ENCODE results near the gene PRPH.
"Not testable (repeated sequence)": the region's sequence is repeated elsewhere in the genome, so short reads cannot be mapped to it uniquely, and the experiment has no call there.

PRPH gene

GRCh38 chr12:49276304-49277290 lies 18.4 kb upstream of the PRPH start:
- DNase-seq = peak; percentile 39 to 74

DNA sequence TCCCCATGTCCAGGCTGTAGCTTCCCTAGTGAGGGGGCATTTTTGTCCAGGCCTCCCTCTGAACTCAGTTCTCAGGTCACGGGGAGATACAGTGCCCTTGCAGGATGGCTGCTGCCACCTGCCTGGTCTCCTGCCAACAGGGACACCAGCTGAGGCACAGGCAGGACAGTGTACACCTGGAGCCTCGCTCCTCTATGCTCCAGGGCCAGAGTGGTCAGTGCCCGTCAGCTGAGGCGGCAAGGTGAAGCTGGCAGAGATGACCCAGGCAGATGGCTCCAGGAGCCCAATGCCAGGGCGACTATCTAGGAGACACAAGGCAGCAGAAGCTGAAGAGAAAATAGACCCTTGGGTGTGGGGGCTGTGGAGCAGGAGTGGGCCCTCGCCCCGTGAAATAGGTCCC lies 17.5 kb upstream of the PRPH start:
- no peak for DNase-seq

- peak; percentile 64 to 89 for DNase-seq
Observed at GRCh38 chr12:49279706-49280159, 15.2 kb upstream of the PRPH start.

- not testable (repeated sequence) for DNase-seq
Observed at GRCh38 chr12:49280545-49280944, 14.4 kb upstream of the PRPH start.

DNA sequence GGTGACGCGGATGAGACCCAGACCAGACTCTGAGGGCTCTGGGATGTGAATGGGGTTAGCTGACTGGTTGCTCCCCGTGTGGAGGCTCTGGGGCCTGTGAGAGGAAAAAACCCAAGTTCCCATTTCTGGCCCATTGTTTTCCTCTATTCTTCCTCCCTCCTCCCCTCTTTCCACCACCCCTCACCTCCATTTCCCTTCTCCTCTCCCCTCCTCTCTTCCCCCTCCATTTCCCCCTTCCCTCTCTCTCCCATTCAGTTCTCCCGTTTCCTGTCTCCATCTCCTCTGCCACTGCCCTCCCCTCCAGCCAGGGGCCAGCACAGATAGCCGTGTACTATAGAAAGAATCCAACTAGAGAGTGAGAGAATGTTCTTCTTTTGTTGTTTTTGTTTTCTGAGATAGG lies 12.6 kb upstream of the PRPH start:
- no peak for DNase-seq

DNA sequence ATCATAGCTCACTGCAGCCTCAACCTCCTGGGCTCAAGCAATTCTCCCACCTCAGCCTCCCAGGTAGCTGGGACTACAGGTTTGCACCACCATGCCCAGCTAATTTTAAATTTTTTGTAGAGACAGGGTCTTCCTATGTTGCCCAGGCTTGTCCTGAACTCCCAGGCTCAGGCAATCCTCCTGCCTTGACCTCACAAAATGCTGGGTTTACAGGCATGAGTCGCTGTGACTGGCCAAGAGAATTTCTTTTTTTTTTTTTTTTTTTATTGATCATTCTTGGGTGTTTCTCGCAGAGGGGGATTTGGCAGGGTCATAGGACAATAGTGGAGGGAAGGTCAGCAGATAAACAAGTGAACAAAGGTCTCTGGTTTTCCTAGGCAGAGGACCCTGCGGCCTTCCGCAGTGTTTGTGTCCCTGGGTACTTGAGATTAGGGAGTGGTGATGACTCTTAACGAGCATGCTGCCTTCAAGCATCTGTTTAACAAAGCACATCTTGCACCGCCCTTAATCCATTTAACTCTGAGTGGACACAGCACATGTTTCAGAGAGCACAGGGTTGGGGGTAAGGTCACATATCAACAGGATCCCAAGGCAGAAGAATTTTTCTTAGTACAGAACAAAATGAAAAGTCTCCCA lies 12.1 kb upstream of the PRPH start:
- not testable (repeated sequence) for DNase-seq

DNA sequence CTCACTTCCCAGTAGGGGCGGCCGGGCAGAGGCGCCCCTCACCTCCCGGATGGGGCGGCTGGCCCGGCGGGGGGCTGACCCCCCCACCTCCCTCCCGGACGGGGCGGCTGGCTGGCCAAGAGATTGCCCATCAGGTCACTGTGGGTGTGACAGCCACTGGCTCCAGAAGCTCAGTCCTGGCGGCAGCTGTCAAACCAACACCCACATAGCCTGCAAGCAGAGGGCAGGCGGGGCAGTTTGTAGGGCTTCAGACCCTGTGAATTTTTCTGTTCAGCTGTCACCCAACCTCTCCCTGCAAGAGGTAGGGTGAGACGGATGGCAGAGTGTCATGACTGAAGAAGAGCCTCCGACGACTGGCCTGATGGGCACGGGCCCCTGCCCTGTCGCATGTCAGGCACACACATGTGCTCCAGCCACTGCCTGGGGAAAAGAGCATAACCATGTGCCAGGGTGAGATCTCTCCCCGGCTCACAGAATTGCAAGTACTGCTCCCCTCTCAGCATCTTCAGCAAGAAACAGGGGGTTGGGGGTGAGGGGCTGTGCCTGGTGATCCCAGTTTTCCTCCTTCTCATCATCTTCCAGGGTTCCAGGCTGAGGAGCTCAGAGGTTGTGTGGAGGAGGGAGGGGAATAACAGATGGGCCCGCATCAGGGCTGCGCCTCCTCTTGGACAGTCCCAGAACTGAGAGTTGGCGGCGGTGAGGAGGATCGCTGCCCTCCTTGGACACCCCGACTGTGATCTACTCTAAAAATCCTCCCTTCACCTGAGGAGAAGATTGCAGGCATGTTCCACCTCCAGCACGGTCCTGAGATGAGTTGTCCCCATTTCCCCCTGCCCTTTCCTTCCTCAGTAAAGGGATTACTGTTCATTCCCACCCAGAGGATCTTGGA lies 11.2 kb upstream of the PRPH start:
- peak in 1 of 2 experiments; percentile 60 for DNase-seq

GRCh38 chr12:49284672-49285071 lies 10.3 kb upstream of the PRPH start:
- no peak for DNase-seq

- DNase-seq = no peak
Observed at GRCh38 chr12:49287876-49288275, 7.1 kb upstream of the PRPH start.

- DNase-seq = peak in 1 of 2 experiments; percentile 48
Observed at GRCh38 chr12:49288412-49288853, 6.5 kb upstream of the PRPH start.

GRCh38 chr12:49288922-49289555 lies 5.9 kb upstream of the PRPH start:
- DNase-seq = no peak

GRCh38 chr12:49292729-49293055 lies 2.3 kb upstream of the PRPH start:
- peak; percentile 70 to 80 for DNase-seq

DNA sequence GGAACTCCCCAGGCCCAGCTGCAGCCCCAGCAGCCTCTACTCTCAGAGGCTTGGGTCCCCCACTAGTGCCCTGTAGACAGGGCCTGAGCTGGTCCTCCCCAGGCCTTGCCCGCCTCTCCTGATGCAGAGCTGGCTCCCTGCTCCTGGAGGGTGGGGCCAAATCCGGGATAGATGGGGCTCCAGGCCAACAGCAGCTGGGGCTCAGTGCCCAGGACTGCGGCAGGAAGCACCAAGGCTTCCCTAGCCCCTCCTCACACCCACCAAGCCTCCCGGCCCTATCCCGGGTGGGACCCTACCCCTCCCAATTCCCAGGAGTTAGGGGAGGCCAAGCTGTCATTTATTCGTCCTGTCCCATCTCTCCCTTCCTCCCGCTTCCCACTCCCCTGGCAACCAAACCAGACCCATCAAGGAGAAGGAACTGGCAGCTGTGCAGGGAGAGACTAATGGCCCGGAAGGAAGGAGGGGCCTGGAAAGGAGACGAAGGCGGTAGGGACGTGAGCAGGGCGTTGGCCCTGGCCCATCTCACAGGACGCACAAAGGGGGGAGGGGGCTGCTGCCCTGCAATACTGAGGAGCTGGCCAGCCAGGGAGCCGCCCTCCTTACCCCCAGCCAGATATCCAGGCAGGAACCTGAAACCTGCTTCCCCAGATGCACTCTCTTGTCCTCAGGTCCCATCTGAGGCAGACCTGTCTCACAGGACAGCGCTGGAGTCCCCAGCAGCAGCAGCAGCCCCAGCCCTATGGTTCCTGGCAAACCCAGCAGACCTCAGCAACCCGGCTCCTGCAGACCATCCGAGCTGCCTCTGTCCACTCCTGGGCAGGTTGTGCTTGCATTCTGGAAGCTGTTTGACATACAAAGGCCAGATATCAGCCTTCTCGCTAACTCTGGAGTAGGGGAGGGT lies 1.6 kb upstream of the PRPH start:
- peak; percentile 70 to 80 for DNase-seq

- peak; percentile 64 to 75 for DNase-seq
Observed at GRCh38 chr12:49294086-49294803, 702 bp upstream of the PRPH start.

DNA sequence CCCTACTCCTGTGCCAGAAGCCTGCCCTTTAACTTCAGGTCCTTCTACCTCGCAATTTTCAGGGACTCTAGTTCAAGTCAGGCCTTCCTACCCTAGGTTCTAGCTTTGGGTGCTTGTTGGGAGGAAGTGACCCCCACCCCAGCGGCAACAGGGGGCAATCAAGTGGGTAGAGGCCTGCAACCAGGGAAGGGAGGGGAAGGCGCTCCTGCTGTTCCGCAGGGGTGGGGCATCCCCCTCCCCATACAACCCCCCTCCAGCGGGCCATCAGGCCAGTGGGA lies 204 bp upstream of the PRPH start:
- DNase-seq = peak in 1 of 2 experiments; percentile 28

DNA sequence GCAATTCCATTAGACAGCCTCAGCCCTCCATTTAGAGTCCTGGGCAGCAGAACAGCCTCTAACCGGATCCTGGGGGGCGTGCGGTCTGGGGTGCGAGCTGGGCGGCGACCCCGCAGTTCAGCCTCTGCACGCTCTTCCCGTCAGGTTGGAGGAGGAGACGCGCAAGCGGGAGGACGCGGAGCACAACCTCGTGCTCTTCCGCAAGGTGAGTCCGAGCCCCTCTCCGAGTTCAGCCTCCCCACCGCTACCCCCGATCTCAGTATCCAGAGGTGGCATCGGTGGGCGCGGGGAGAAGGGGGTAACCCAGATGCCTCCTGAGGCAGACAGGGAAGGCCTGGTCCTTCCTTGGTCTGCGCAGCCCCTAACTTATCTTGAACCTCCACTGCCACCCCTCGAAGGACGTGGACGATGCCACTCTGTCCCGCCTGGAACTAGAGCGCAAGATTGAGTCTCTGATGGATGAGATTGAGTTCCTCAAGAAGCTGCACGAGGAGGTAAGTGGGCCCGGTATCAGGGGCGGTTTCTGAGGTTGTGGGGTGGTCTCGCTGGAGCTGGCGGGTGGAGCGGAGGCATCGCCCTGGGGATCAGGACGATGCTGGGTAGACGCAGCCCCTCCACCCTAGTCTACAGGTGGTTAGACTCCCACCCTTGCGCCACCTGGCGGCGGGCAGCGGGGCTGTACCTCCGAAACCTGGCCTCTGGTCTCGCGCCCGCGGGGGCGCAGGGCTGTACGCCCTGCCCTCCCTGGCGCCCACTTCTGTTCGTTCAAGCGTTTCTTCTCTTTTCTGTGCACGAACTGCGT lies 1.3 kb downstream of the PRPH start:
- DNase-seq = peak in 1 of 2 experiments; percentile 41

GRCh38 chr12:49296836-49297694 lies 2.1 kb downstream of the PRPH start:
- peak in 1 of 2 experiments; percentile 39 for DNase-seq

DNA sequence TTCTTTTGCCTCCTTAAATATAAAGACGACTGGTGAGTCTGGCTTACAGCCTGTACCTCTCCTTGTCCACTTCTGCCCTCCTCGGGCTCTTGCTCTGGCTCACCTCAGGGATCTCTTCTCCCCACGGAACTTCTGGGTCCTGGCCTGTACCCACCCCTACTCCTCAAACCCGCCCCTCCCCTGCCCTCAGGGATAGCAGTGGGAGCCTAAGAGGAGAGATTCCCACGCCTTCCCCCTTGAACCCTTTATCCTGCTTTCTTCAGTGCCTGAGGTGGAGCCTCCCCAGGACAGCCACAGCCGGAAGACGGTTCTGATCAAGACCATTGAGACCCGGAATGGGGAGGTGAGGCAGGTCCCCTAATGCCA lies 2.7 kb downstream of the PRPH start:
- DNase-seq = no peak

DNA sequence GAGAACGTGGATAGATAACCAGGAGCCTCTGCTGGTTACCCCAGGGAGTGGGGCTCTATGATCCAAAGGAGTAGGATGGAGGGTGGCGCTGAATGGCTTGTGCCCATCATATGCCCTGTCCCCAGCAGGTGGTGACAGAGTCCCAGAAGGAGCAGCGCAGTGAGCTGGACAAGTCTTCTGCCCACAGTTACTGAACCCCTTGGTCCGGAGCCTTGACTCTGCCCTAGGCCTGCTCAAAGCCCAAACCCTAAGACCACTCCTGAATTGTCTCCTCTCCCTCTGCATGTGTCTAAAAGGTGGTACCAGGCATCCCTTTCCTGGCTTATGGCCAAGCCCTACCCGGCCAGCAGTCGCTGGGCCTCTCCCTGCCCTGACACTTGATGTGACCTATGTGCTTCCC lies 3.2 kb downstream of the PRPH start:
- DNase-seq = no peak

Measured in NCI-H524 (cell line).